Omental fat pad (tissue), 4 donors: ENCODE data around the gene SEC23B. TPM values are rescaled to one million over a fixed set of nuclear protein-coding genes. Genes with fewer than 3 reads are reported as not detected.

Experiments
- ATAC-seq: fragments of 150-250 bp; one replicate; pipeline ENCODE4 v1.9.1; 2016; ENCODE audit warnings: mild to moderate bottlenecking, moderate library complexity; ENCODE audit not compliant: low FRiP score
- DNase-seq: peaks from one replicate; pipeline ENCODE4 v3.0.0-alpha.2; 2019; ENCODE audit warnings: low spot score
- total RNA-seq, 4 donors: library from RNA; depleted of rRNA; stranded (reverse); fragments of >200 nt; gene quantifications; one replicate each; pipeline ENCODE4 v1.1.0, GENCODE V29; 2016
- TF ChIP-seq, protein P1 (sequence below), 3 donors: fragments of 450-650 bp; IDR thresholded peaks; one replicate each; pipeline ENCODE4 v1.5.1; 2016 to 2017; ENCODE audit warnings: antibody characterized with exemption in 3 of 3, mild to moderate bottlenecking in 3 of 3, moderate library complexity in 2 of 3

SEC23B gene
- total RNA-seq, 4 donors from 2014 or later, result 35.5 to 44.6 (median 38.5) TPM

DNA sequence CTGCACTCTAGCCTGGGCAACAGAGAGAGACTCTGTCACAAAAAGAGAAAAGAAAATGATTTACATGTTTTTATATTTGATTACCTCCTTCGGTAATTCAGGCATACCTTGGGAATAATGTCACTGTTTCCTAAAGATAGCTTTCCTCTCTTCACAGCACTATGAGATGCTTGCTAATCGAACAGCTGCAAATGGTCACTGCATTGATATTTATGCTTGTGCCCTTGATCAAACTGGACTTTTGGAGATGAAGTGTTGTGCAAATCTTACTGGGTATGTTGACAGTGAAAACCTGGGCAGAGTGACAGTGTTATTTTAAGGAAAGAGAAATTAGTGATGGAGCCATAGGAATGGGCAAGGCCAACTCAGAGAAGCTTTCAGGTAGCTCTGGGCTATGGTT lies 19.6 kb downstream of the SEC23B start:
- DNase-seq, result no peak
- no peak for ATAC-seq
- TF ChIP-seq, protein P1, sequence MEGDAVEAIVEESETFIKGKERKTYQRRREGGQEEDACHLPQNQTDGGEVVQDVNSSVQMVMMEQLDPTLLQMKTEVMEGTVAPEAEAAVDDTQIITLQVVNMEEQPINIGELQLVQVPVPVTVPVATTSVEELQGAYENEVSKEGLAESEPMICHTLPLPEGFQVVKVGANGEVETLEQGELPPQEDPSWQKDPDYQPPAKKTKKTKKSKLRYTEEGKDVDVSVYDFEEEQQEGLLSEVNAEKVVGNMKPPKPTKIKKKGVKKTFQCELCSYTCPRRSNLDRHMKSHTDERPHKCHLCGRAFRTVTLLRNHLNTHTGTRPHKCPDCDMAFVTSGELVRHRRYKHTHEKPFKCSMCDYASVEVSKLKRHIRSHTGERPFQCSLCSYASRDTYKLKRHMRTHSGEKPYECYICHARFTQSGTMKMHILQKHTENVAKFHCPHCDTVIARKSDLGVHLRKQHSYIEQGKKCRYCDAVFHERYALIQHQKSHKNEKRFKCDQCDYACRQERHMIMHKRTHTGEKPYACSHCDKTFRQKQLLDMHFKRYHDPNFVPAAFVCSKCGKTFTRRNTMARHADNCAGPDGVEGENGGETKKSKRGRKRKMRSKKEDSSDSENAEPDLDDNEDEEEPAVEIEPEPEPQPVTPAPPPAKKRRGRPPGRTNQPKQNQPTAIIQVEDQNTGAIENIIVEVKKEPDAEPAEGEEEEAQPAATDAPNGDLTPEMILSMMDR (IDR thresholded peaks at IDR 0.05), result no peak

DNA sequence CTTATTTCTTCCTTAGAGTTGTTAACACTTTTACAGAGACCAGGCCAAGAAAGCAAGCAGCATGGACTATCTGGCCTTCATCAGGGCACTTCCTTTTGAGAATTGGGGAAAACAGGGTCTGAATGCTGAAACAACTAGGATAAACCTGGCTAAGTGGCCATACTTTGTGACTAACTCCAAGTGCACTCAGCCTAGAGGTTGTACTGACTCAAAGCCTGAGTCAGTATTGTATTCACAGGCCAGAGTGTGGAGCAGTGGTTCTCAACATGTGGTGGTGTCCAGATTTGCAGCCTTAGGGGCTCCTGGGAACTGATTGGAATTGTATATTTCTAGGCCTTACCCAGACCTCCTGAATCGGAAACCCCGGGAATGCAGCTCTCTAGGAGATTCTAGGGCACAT lies 20.1 kb downstream of the SEC23B start:
- ATAC-seq (no peak), DNase-seq (no peak)
- TF ChIP-seq, protein P1 (IDR thresholded peaks at IDR 0.05), result no peak

DNA sequence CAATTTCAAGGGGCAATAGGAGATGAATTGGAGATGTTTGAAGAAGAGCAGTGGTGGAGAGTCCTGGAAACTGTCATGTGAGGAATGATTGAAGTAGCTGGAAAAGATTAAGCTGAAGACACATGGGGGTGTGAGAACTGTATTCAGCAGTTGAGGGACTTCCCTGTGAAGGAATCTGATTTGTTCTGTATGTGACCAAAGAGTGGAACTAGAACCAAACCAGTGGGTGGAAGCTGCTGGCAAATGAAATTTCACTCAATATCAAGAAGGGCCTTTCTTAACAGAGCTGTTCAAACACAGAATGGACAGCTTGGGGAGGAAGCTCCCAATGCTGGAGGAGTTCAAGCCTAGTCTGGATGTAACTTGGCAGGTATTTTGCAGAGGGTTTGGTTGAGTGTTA lies 21.3 kb downstream of the SEC23B start:
- no peak for DNase-seq
- no peak for ATAC-seq
- TF ChIP-seq, protein P1 (IDR thresholded peaks at IDR 0.05), result no peak

DNA sequence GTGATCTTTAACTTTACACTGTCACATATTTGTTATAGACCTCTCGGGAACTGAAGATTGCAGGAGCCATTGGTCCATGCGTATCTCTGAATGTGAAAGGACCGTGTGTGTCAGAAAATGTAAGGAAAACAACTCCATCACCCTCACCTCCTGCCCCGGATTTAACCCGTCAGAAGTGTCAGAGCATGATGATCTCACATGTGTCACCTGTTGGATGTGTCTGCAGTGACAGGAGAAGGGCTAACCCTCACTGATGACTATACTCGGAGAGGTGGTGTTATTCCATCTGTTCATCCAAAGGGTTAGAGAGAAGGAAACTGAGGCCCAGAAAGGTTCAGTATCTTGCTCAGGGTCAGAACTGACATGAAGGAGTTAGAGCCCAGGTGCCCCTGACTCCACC lies 24.9 kb downstream of the SEC23B start:
- ATAC-seq, result no peak
- no peak for DNase-seq
- TF ChIP-seq, protein P1 (IDR thresholded peaks at IDR 0.05), result no peak

DNA sequence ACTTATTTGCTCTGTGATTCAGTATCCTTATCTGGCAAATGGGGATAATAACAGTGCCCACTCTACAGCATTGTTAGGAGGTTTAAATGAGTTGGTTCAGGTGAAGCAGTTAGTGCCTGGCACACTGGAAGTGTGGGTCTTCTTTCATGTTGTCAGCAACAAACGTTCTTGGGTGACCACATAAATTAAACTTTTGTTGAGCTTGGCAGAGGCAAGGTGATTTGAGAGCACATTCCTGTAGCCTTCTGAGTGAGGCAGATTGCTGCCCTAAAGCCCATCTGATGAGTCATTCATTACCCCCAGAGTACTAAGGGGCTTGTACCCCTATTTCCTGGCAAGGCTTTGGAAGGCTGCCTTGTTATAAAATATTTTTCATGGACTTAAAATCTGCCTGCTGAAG lies 25.8 kb downstream of the SEC23B start:
- TF ChIP-seq, protein P1 (IDR thresholded peaks at IDR 0.05), result no peak
- no peak for DNase-seq

DNA sequence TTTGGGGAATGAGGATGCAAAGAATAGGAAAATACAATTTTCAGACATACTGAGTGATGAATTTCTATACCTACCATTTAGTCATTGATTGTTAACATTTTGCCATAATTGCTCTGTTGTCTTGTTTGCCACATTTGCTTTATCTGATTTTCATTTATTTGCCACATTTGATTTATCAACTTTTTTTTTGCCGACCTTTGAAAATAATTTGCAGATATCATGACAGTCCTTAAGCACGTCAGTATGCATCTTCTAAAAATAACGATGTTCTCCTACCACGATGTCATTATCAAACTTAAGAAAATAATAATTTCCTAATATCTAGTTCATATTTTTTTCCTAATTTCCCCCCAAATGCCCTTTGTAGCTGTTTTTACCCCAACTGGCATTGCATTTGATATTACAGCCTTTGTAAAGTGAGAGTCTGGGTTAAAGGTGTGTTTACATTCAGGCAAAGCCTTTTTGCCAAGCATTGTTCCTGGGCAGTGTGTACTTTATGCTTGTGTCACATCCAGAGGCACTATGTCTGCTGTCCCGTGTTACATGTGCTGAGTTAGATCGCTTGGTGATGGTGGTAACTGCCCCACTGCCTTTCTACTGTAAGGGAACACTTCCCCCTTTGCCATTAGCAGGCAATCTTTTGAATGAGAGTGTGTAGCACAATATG lies 26.4 kb downstream of the SEC23B start:
- no peak for ATAC-seq
- DNase-seq, result no peak
- TF ChIP-seq, protein P1 (IDR thresholded peaks at IDR 0.05), result no peak

More for the DNA sequence above, 25.8 kb downstream of the SEC23B start:
- no peak for ATAC-seq

DNA sequence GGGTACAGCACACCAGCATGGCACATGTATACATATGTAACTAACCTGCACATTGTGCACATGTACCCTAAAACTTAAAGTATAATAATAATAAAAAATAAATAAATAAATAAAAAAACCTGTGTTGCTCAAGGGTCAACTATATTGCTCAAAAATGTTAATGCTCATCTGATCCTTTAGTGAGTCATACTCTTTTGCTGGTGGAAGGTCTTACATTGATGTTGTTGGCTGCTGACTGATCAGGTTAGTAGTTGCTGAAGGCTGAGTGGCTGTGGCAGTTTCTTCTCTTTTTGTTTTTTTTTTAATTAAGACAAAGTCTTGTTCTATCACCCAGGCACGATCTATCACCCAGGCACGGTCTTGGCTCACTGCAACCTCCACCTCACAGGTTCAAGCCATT lies 29.9 kb downstream of the SEC23B start:
- ATAC-seq, result no peak
- TF ChIP-seq, protein P1 (IDR thresholded peaks at IDR 0.05), result no peak
- DNase-seq, result no peak
